HEK293 (cell line): ENCODE measurements around the gene DCTN1.
A peak's percentile ranks its signal among the peaks of the same experiment; 100 is the strongest.

Experiments
- CTCF ChIA-PET: fragments of 350-600 bp; formaldehyde crosslinking; extraction: SDS; loops from one replicate; lab custom pipeline; 2021; ENCODE audit warnings: antibody characterized with exemption; lab: Yijun Ruan, JAX
- POLR2A ChIA-PET: fragments of 300-600 bp; formaldehyde crosslinking; extraction: SDS; loops from one replicate; lab custom pipeline; 2020; ENCODE audit warnings: antibody characterized with exemption, inconsistent platforms; lab: Yijun Ruan, JAX
- H3K27ac ChIP-seq: fragments of 200-500 bp; sonication (Bioruptor generic); 2 replicates; pipeline ENCODE4 v1.5.1; 2014; ENCODE audit warnings: low read depth, low read length, control low read depth, inconsistent platforms; ENCODE audit errors: extremely low read depth
- H3K36me3 ChIP-seq, 2 experiments: fragments of 200-500 bp in 1 of 2; sonication (Bioruptor generic) in 1 of 2; 1 replicate in 1 of 2; 2 replicates in 1 of 2; pipeline ENCODE4 v1.5.1; 2014 to 2017; ENCODE audit warnings: inconsistent platforms in 2 of 2, low read length in 2 of 2; ENCODE audit not compliant: control insufficient read depth in 2 of 2, insufficient read depth in 1 of 2
- H3K4me1 ChIP-seq: fragments of 200-500 bp; sonication (Bioruptor generic); 2 replicates; pipeline ENCODE4 v1.5.1; 2014; ENCODE audit warnings: mild to moderate bottlenecking, low read length, inconsistent platforms; ENCODE audit not compliant: control insufficient read depth, insufficient read depth
- H3K4me3 ChIP-seq: 2 replicates; pipeline ENCODE4 v1.5.1; 2011; ENCODE audit warnings: low read depth, mild to moderate bottlenecking, control low read depth, low read length, moderate library complexity
- H3K9me3 ChIP-seq: fragments of 200-500 bp; sonication (Bioruptor generic); 2 replicates; pipeline ENCODE4 v1.5.1; 2014; ENCODE audit warnings: low read depth, low read length, inconsistent platforms; ENCODE audit not compliant: control insufficient read depth, insufficient read depth
- EGR2 ChIP-seq: fragments of 450-650 bp; formaldehyde crosslinking; IDR thresholded peaks from 2 replicates; pipeline ENCODE4 v1.5.1; 2016; ENCODE audit warnings: low read depth, missing biosample characterization, missing genetic modification characterization
- KLF8 ChIP-seq: fragments of 450-650 bp; formaldehyde crosslinking; IDR thresholded peaks from 2 replicates; pipeline ENCODE4 v1.5.1; 2016; ENCODE audit warnings: missing biosample characterization, missing genetic modification characterization
- ZBTB8A ChIP-seq: fragments of 450-650 bp; formaldehyde crosslinking; IDR thresholded peaks from 2 replicates; pipeline ENCODE4 v1.5.1; 2016; ENCODE audit warnings: missing biosample characterization, missing genetic modification characterization
- ZFHX2 ChIP-seq: fragments of 450-650 bp; formaldehyde crosslinking; conservative IDR thresholded peaks from 2 replicates; pipeline ENCODE4 v1.5.1; 2016; ENCODE audit warnings: missing biosample characterization, missing genetic modification characterization
- ZNF112 ChIP-seq: fragments of 450-650 bp; formaldehyde crosslinking; IDR thresholded peaks from 2 replicates; pipeline ENCODE4 v1.5.0; 2017; ENCODE audit warnings: missing biosample characterization, missing genetic modification characterization
- ZNF169 ChIP-seq: fragments of 450-650 bp; formaldehyde crosslinking; IDR thresholded peaks from 2 replicates; pipeline ENCODE4 v1.5.1; 2016; ENCODE audit warnings: missing biosample characterization, missing genetic modification characterization
- ZNF302 ChIP-seq: fragments of 450-650 bp; formaldehyde crosslinking; IDR thresholded peaks from 2 replicates; pipeline ENCODE4 v1.5.1; 2016; ENCODE audit warnings: missing biosample characterization, missing genetic modification characterization, low read depth
- ZNF341 ChIP-seq: fragments of 450-650 bp; formaldehyde crosslinking; IDR thresholded peaks from 2 replicates; pipeline ENCODE4; 2016; ENCODE audit warnings: low read depth, missing biosample characterization, missing genetic modification characterization
- ZNF76 ChIP-seq: fragments of 450-650 bp; formaldehyde crosslinking; IDR thresholded peaks from 2 replicates; pipeline ENCODE4; 2016; ENCODE audit warnings: low read depth, missing biosample characterization, missing genetic modification characterization, borderline replicate concordance
- ZNF791 ChIP-seq: fragments of 450-650 bp; formaldehyde crosslinking; IDR thresholded peaks from 2 replicates; pipeline ENCODE4 v1.5.1; 2016; ENCODE audit warnings: missing biosample characterization, missing genetic modification characterization
- TF ChIP-seq, protein P1 (sequence below): fragments of 450-650 bp; formaldehyde crosslinking; IDR thresholded peaks from 2 replicates; pipeline ENCODE4 v1.5.1; 2017; ENCODE audit warnings: missing biosample characterization, missing genetic modification characterization
- TF ChIP-seq, protein P2 (sequence below): fragments of 450-650 bp; formaldehyde crosslinking; IDR thresholded peaks from 2 replicates; pipeline ENCODE4 v1.5.1; 2016; ENCODE audit warnings: missing biosample characterization, missing genetic modification characterization
- TF ChIP-seq, protein P3 (sequence below): fragments of 450-650 bp; formaldehyde crosslinking; IDR thresholded peaks from 2 replicates; pipeline ENCODE4 v1.5.1; 2016; ENCODE audit warnings: missing biosample characterization, missing genetic modification characterization, borderline replicate concordance
- TF ChIP-seq, protein P4 (sequence below): fragments of 450-650 bp; formaldehyde crosslinking; IDR thresholded peaks from 2 replicates; pipeline ENCODE4 v1.5.1; 2016; ENCODE audit warnings: missing biosample characterization, missing genetic modification characterization

Gene DCTN1

DNA sequence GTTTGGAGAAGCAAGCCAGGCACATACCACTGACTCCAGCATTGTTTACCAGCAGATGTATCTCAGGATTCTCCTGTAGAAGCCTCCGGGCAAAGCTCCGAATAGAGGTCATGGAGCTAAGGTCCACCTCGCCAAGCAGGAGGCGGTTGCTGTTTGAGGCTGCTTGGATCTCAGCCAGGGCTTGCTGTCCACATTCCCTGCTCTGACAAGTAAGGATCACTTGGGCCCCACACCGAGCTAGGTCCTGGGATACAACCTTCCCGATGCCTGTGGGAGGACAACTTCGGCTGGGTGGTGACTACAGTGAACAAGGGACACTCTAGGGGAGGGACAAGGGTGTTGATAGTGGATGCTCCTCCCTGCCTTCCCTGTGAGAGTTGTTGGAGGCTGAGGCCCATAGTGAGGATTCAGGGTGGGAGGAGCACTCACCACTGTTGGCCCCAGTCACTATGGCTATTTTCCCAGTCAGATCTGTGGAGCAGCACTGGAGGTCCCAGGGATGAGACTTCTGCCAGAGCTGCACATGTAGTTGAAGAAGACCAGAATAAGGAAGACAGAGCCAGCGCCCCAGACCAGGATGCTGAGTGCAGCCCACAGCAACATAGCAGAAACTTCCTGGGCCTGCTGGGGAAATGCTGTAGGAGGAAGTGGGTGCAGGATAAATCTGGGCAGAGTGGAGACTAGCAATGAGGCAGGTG is 33.0 kb upstream of the DCTN1 start:
- no peaks in the 10 kb centered on the region for H3K36me3 ChIP-seq
- ChIA-PET CTCF (interaction anchor here (0.6 to 0.9 kb wide), 2 partner anchors 13 to 258 kb away, joined by 3 to 4 read pairs; no protein-coding TSS in a partner anchor), POLR2A (no interaction called here)
- no peaks in the 10 kb centered on the region for H3K9me3 ChIP-seq
- no peaks in the 10 kb centered on the region for H3K4me1 ChIP-seq
- no peak overlapping the region for H3K27ac ChIP-seq
- TF ChIP-seq ZNF791 (tag by site-specific recombination) (no peak), ZFHX2 (tag by site-specific recombination) (0 out of 2 replicates have a peak, but pooled peaks have one; percentile 20), EGR2 (tag by site-specific recombination) (0 out of 2 replicates have a peak, but pooled peaks have one; percentile 6)
- TF ChIP-seq, all 188 proteins: peak for 2
- no peak overlapping the region for H3K4me3 ChIP-seq

DNA sequence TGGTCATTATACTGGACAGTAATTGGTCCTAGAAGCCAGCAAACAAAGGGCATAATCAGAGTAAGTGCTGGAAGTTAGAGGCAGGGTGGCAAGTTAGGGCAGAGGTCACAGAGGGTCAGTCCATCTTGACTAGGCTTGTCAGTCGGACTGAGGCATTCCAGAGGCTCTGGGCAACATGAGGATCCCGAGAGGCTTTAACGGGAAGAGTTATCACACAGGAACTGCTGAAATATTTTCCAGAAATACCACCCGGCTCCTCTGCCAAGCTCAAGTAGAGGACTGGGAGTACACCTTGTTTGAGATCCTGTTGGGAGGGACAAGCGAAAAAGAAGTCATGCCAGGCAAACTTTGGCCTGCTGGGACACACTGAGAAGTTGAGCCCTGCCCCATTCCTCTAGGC is 27.6 kb upstream of the DCTN1 start:
- POLR2A ChIA-PET, result no interaction called here
- no peak overlapping the region for H3K4me3 ChIP-seq
- CTCF ChIA-PET, result interaction anchor here (0.6 to 0.9 kb wide), 2 partner anchors 28 to 73 kb away, joined by 3 read pairs; no protein-coding TSS in a partner anchor
- no peaks in the 10 kb centered on the region for H3K4me1 ChIP-seq
- H3K36me3 ChIP-seq, result no peaks in the 10 kb centered on the region
- no peak overlapping the region for H3K27ac ChIP-seq
- TF ChIP-seq ZNF76 (no peak), KLF8 (no peak), ZBTB8A (no peak), ZNF341 (tag by site-specific recombination) (no peak), ZNF112 (no peak), ZNF302 (tag by site-specific recombination) (no peak), ZNF169 (tag by site-specific recombination) (no peak)
- TF ChIP-seq, protein P1, sequence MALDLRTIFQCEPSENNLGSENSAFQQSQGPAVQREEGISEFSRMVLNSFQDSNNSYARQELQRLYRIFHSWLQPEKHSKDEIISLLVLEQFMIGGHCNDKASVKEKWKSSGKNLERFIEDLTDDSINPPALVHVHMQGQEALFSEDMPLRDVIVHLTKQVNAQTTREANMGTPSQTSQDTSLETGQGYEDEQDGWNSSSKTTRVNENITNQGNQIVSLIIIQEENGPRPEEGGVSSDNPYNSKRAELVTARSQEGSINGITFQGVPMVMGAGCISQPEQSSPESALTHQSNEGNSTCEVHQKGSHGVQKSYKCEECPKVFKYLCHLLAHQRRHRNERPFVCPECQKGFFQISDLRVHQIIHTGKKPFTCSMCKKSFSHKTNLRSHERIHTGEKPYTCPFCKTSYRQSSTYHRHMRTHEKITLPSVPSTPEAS (tag by site-specific recombination), result no peak
- TF ChIP-seq, protein P2, sequence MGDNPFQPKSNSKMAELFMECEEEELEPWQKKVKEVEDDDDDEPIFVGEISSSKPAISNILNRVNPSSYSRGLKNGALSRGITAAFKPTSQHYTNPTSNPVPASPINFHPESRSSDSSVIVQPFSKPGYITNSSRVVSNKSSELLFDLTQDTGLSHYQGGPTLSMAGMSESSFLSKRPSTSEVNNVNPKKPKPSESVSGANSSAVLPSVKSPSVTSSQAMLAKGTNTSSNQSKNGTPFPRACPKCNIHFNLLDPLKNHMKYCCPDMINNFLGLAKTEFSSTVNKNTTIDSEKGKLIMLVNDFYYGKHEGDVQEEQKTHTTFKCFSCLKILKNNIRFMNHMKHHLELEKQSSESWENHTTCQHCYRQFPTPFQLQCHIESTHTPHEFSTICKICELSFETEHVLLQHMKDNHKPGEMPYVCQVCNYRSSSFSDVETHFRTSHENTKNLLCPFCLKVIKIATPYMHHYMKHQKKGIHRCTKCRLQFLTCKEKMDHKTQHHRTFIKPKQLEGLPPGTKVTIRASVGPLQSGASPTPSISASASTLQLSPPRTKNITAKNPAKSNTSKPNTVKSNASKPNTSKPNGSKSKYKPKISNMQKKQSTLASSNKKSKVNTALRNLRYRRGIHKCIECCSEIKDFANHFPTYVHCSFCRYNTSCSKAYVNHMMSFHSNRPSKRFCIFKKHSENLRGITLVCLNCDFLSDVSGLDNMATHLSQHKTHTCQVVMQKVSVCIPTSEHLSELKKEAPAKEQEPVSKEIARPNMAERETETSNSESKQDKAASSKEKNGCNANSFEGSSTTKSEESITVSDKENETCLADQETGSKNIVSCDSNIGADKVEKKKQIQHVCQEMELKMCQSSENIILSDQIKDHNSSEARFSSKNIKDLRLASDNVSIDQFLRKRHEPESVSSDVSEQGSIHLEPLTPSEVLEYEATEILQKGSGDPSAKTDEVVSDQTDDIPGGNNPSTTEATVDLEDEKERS (tag by site-specific recombination), result no peak
- TF ChIP-seq, protein P3, sequence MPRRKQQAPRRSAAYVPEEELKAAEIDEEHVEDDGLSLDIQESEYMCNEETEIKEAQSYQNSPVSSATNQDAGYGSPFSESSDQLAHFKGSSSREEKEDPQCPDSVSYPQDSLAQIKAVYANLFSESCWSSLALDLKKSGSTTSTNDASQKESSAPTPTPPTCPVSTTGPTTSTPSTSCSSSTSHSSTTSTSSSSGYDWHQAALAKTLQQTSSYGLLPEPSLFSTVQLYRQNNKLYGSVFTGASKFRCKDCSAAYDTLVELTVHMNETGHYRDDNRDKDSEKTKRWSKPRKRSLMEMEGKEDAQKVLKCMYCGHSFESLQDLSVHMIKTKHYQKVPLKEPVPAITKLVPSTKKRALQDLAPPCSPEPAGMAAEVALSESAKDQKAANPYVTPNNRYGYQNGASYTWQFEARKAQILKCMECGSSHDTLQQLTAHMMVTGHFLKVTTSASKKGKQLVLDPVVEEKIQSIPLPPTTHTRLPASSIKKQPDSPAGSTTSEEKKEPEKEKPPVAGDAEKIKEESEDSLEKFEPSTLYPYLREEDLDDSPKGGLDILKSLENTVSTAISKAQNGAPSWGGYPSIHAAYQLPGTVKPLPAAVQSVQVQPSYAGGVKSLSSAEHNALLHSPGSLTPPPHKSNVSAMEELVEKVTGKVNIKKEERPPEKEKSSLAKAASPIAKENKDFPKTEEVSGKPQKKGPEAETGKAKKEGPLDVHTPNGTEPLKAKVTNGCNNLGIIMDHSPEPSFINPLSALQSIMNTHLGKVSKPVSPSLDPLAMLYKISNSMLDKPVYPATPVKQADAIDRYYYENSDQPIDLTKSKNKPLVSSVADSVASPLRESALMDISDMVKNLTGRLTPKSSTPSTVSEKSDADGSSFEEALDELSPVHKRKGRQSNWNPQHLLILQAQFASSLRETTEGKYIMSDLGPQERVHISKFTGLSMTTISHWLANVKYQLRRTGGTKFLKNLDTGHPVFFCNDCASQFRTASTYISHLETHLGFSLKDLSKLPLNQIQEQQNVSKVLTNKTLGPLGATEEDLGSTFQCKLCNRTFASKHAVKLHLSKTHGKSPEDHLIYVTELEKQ (tag by site-specific recombination), result no peak
- TF ChIP-seq, protein P4, sequence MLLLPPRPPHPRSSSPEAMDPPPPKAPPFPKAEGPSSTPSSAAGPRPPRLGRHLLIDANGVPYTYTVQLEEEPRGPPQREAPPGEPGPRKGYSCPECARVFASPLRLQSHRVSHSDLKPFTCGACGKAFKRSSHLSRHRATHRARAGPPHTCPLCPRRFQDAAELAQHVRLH (tag by site-specific recombination), result no peak
- no peaks in the 10 kb centered on the region for H3K9me3 ChIP-seq
